Measurements from ENCODE around the gene POLR2A. TPM values are rescaled to one million over a fixed set of nuclear protein-coding genes. Genes with fewer than 3 reads are reported as not detected.
A peak's percentile ranks its signal among the peaks of the same experiment; 100 is the strongest.

POLR2A gene
- total and polyA plus RNA-seq, 5 donors: 22.3 to 51.4 (median 44.2) TPM

DNA sequence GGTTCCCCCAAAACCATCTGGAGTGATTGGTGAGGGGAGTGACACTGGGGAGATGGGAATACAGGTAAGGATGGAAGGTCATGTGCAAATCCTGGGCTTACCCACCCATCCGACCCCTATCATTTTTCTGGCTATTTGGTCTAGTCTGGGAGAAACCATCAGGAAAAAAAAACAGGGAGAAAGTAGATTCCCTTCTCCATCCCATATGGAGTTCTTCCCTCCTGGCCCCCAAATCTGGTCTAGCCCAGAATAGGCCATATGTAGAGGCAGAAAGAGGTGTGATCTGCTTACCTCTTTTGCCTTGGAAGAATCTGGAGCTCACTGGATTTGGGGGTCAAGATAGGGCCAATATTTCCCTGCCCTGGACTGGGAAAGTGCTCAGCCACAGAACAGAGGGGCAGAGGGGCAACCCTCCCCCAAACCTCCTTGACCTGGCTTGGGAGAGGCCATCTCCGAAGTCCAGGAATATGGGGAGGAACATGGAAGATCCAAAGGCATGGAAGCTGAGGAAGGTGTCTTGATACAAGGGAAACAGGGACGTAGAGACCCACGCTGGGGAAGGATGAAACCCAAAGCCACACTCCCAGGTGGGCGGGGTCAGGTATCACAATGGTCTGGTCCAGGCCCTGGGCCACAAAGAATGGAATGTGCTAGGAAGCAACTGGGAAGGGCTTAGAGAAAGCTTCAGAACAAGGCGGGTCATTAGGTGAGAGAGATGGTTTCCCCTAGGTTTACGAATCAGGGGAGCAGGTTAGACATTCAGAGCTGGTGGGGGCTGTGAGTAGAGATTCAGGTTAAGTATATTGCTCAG lies 23.1 kb upstream of the POLR2A start:
- Histone ChIP-seq H3K27me3 (ENCODE audit: control insufficient read depth, insufficient read depth) (no peaks in the 10 kb centered on the region), H3K4me3 (ENCODE audit: low read length) (no peak overlapping the region), H3K4me1 (ENCODE audit: control insufficient read depth, insufficient read depth, low read length) (peaks cover 5% of the 10 kb centered on the region), H3K27ac (ENCODE audit: low read length) (no peak overlapping the region), H3K9me3 (ENCODE audit: control insufficient read depth, low read length) (no peaks in the 10 kb centered on the region)
- 94% methylated on average over 7 of the region's 7 CpGs for WGBS
- intact Hi-C loops (cut with DNase I): no loop called here
- ATAC-seq: no peak
- peak in 1 of 3 donors; percentile 39 for DNase-seq

DNA sequence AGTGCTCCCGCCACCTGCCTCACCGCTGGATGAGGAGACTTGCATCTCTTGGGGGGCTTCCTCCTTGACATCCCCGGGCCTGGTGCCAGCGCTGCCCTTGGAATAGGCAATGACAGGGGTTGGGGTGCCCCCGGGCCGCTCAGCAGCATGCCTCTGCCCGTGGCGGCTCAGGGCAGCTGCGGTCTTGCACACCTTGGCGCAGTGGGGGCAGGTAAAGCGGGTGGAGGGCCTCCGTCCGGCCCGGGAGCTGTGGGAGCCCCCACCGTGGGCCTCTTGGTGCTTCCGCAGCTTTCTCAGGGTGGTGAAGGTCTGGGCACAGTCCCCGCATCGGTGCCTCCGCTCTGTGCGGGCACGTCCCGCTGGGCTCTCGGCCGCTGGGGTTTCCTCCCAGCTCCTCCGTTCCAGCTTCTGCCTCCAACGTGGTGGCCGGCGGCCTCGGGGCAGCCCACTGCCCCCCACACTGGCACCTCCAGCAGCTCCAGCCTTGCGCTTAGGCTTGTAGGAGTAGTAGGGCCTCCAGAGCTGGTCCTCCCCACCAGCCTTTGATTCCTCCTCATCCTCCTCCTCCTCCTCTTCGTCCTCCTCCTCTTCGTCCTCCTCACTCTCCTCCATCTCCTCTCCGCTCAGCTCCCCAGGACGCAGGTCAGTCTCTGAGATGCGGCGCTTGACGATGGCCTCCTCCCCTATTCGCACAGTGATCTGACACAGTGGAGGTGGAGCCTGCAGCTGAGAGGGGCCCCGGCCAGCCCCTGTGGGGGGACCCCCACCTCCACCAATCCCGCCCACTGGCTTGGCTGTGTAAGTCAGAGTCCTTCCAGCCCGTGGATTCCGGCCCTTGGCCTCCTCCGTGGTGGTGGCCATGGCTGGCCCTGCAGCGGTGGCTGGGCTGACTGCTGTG lies 21.4 kb upstream of the POLR2A start:
- DNase-seq (peak; percentile 14 to 74 (median 68)), ATAC-seq (peak in 1 of 2 donors; percentile 2)
- Histone ChIP-seq H3K27ac (ENCODE audit: low read length) (no peak overlapping the region), H3K4me3 (ENCODE audit: low read length) (no peak overlapping the region), H3K4me1 (ENCODE audit: control insufficient read depth, insufficient read depth, low read length) (peaks cover 4% of the 10 kb centered on the region), H3K27me3 (ENCODE audit: control insufficient read depth, insufficient read depth) (no peaks in the 10 kb centered on the region), H3K9me3 (ENCODE audit: control insufficient read depth, low read length) (no peaks in the 10 kb centered on the region)
- WGBS: 89% methylated on average over 44 of the region's 44 CpGs
- intact Hi-C loops (cut with DNase I): no loop called here

GRCh38 chr17:7463372-7463846 lies 20.8 kb upstream of the POLR2A start:
- ATAC-seq: no peak
- Histone ChIP-seq H3K27me3 (ENCODE audit: control insufficient read depth, insufficient read depth) (no peaks in the 10 kb centered on the region), H3K4me3 (ENCODE audit: low read length) (no peak overlapping the region), H3K27ac (ENCODE audit: low read length) (no peak overlapping the region), H3K9me3 (ENCODE audit: control insufficient read depth, low read length) (no peaks in the 10 kb centered on the region), H3K4me1 (ENCODE audit: control insufficient read depth, insufficient read depth, low read length) (peaks cover 4% of the 10 kb centered on the region)
- 85% methylated on average over 14 of the region's 14 CpGs for WGBS
- intact Hi-C loops (cut with DNase I): no loop called here
- no peak for DNase-seq

- intact Hi-C loops (cut with DNase I): no loop called here
- WGBS: 84% methylated on average over 9 of the region's 9 CpGs
- DNase-seq (no peak), ATAC-seq (no peak)
- Histone ChIP-seq H3K9me3 (ENCODE audit: control insufficient read depth, low read length) (no peaks in the 10 kb centered on the region), H3K27ac (ENCODE audit: low read length) (no peak overlapping the region), H3K4me1 (ENCODE audit: control insufficient read depth, insufficient read depth, low read length) (peaks cover 4% of the 10 kb centered on the region), H3K27me3 (ENCODE audit: control insufficient read depth, insufficient read depth) (no peaks in the 10 kb centered on the region), H3K4me3 (ENCODE audit: low read length) (no peak overlapping the region)
Measured at GRCh38 chr17:7464081-7464480, 20.1 kb upstream of the POLR2A start.

GRCh38 chr17:7465597-7466275 lies 18.4 kb upstream of the POLR2A start:
- ATAC-seq (no peak), DNase-seq (peak in 2 of 3 donors; percentile 15 to 48)
- WGBS: 86% methylated on average over 33 of the region's 33 CpGs
- H3K27me3 ChIP-seq (ENCODE audit: control insufficient read depth, insufficient read depth): no peaks in the 10 kb centered on the region
- peaks cover 6% of the 10 kb centered on the region for H3K4me1 ChIP-seq (ENCODE audit: control insufficient read depth, insufficient read depth, low read length)
- intact Hi-C loops (cut with DNase I): loop anchor here in 1 of 4 donors (2.0 kb wide), 1 partner anchor 15 kb away; no protein-coding TSS in a partner anchor
- no peaks in the 10 kb centered on the region for H3K9me3 ChIP-seq (ENCODE audit: control insufficient read depth, low read length)
- peak overlapping the region; percentile 83 for H3K27ac ChIP-seq (ENCODE audit: low read length)
- H3K4me3 ChIP-seq (ENCODE audit: low read length): no peak overlapping the region

GRCh38 chr17:7466318-7466638 lies 17.9 kb upstream of the POLR2A start:
- Histone ChIP-seq H3K4me1 (ENCODE audit: control insufficient read depth, insufficient read depth, low read length) (peaks cover 9% of the 10 kb centered on the region), H3K27ac (ENCODE audit: low read length) (peak overlapping the region; percentile 83), H3K4me3 (ENCODE audit: low read length) (no peak overlapping the region), H3K27me3 (ENCODE audit: control insufficient read depth, insufficient read depth) (no peaks in the 10 kb centered on the region), H3K9me3 (ENCODE audit: control insufficient read depth, low read length) (no peaks in the 10 kb centered on the region)
- intact Hi-C loops (cut with DNase I): loop anchor here in 1 of 4 donors (2.0 kb wide), 1 partner anchor 15 kb away; no protein-coding TSS in a partner anchor
- DNase-seq (no peak), ATAC-seq (no peak)
- 68% methylated on average over 9 of the region's 9 CpGs for WGBS

DNA sequence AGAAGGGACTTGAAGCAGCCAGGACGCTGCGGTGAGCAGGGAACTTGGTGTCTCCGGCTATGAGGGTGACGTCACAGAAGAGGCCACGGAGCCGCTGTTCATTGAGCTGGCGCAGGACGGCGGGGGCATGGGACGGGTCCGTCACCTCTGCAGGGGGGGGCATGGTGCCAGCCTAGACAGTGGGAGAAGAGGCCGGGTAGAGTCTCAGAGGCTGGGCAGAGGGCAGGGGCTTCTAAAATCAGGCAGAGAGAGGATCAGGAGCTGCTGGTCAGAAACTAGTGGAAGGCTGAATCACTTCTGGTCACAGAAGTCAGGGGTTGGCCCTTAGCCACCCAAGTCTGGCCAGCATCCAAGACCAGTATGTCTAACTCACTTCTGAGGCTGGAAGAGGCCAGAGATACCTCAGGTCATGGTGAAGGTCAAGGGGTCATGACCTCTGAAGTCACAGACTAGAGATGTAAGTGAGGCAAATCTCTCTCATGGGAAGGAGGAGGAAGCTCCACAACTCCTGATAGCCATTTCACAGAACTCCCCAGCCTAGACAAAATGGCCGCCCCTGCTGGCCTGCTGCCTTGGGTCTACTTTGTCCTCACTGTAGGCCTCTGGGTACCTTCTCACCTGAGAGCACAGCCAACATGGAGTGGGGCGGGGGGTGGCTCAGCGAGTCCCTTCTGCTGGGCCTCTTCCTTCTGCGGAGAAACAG lies 17.4 kb upstream of the POLR2A start:
- Histone ChIP-seq H3K27me3 (ENCODE audit: control insufficient read depth, insufficient read depth) (no peaks in the 10 kb centered on the region), H3K4me3 (ENCODE audit: low read length) (no peak overlapping the region), H3K27ac (ENCODE audit: low read length) (peak overlapping the region; percentile 83), H3K4me1 (ENCODE audit: control insufficient read depth, insufficient read depth, low read length) (peaks cover 10% of the 10 kb centered on the region), H3K9me3 (ENCODE audit: control insufficient read depth, low read length) (no peaks in the 10 kb centered on the region)
- ATAC-seq: peak; percentile 43 to 69
- DNase-seq: peak; percentile 87 to 90 (median 88)
- intact Hi-C loops (cut with DNase I): loop anchor here in 1 of 4 donors (2.0 kb wide), 1 partner anchor 16 kb away; no protein-coding TSS in a partner anchor
- WGBS: 60% methylated on average over 16 of the region's 16 CpGs

DNA sequence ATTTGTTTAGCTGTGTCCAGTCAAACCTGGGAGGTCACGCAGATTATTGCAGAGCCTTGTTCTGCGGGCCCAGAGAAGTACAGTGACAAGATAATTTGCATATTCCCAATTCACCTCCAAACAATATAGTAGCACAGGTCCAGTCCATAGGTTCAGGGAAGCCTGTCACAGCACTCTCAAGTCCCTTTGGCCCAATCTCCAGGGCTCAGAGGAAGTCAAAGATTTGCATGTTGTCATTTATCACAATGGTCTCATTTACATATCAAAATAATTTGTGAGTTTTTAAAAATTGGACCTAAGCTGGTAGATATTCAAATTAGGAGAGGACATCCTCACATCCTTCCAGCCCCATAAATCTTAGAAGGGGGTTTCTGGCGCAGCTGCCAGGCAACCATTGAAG lies 16.7 kb upstream of the POLR2A start:
- H3K27ac ChIP-seq (ENCODE audit: low read length): peak overlapping the region; percentile 83
- H3K9me3 ChIP-seq (ENCODE audit: control insufficient read depth, low read length): no peaks in the 10 kb centered on the region
- intact Hi-C loops (cut with DNase I): loop anchor here in 1 of 4 donors (2.0 kb wide), 1 partner anchor 17 kb away; no protein-coding TSS in a partner anchor
- WGBS: 94% methylated on average over 3 of the region's 3 CpGs
- H3K4me3 ChIP-seq (ENCODE audit: low read length): no peak overlapping the region
- ATAC-seq: no peak
- DNase-seq: no peak
- H3K4me1 ChIP-seq (ENCODE audit: control insufficient read depth, insufficient read depth, low read length): peaks cover 11% of the 10 kb centered on the region
- no peaks in the 10 kb centered on the region for H3K27me3 ChIP-seq (ENCODE audit: control insufficient read depth, insufficient read depth)

- no peaks in the 10 kb centered on the region for H3K9me3 ChIP-seq (ENCODE audit: control insufficient read depth, low read length)
- intact Hi-C loops (cut with DNase I): no loop called here
- DNase-seq (peak in 1 of 3 donors; percentile 22), ATAC-seq (no peak)
- no peaks in the 10 kb centered on the region for H3K27me3 ChIP-seq (ENCODE audit: control insufficient read depth, insufficient read depth)
- H3K4me3 ChIP-seq (ENCODE audit: low read length): no peak overlapping the region
- H3K27ac ChIP-seq (ENCODE audit: low read length): no peak overlapping the region
- peaks cover 11% of the 10 kb centered on the region for H3K4me1 ChIP-seq (ENCODE audit: control insufficient read depth, insufficient read depth, low read length)
- 85% methylated on average over 11 of the region's 11 CpGs for WGBS
Measured at GRCh38 chr17:7468290-7468689, 15.9 kb upstream of the POLR2A start.

GRCh38 chr17:7468804-7469389 lies 15.3 kb upstream of the POLR2A start:
- Histone ChIP-seq H3K27ac (ENCODE audit: low read length) (no peak overlapping the region), H3K9me3 (ENCODE audit: control insufficient read depth, low read length) (no peaks in the 10 kb centered on the region), H3K4me1 (ENCODE audit: control insufficient read depth, insufficient read depth, low read length) (peaks cover 11% of the 10 kb centered on the region), H3K27me3 (ENCODE audit: control insufficient read depth, insufficient read depth) (no peaks in the 10 kb centered on the region), H3K4me3 (ENCODE audit: low read length) (no peak overlapping the region)
- WGBS: 77% methylated on average over 12 of the region's 12 CpGs
- no peak for ATAC-seq
- peak in 1 of 3 donors; percentile 22 for DNase-seq
- intact Hi-C loops (cut with DNase I): no loop called here
